ENCODE data around the gene ELP4.
"Not testable (repeated sequence)": the region's sequence is repeated elsewhere in the genome, so short reads cannot be mapped to it uniquely, and the experiment has no call there.

The ELP4 gene

GRCh38 chr11:31649129-31649966, 139.8 kb downstream of the ELP4 start:
- DNase-seq: no peak

- DNase-seq: no peak
Measured at GRCh38 chr11:31651208-31651607, 141.6 kb downstream of the ELP4 start.

GRCh38 chr11:31651822-31652221, 142.3 kb downstream of the ELP4 start:
- no peak for DNase-seq

- no peak for DNase-seq
Measured at GRCh38 chr11:31652528-31652927, 143.0 kb downstream of the ELP4 start.

GRCh38 chr11:31655483-31655882, 145.9 kb downstream of the ELP4 start:
- no peak for DNase-seq

GRCh38 chr11:31656051-31656450, 146.5 kb downstream of the ELP4 start:
- no peak for DNase-seq

GRCh38 chr11:31657091-31657490, 147.5 kb downstream of the ELP4 start:
- DNase-seq: no peak

GRCh38 chr11:31664129-31664528, 154.6 kb downstream of the ELP4 start:
- DNase-seq: no peak

- DNase-seq: no peak
Measured at GRCh38 chr11:31664954-31665353, 155.4 kb downstream of the ELP4 start.

- no peak for DNase-seq
Measured at GRCh38 chr11:31671681-31672080, 162.1 kb downstream of the ELP4 start.

GRCh38 chr11:31673108-31673507, 163.5 kb downstream of the ELP4 start:
- not testable (repeated sequence) for DNase-seq

- DNase-seq: no peak
Measured at GRCh38 chr11:31676280-31676982, 166.9 kb downstream of the ELP4 start.

GRCh38 chr11:31680770-31681169, 171.2 kb downstream of the ELP4 start:
- DNase-seq: no peak

- no peak for DNase-seq
Measured at GRCh38 chr11:31687256-31687655, 177.7 kb downstream of the ELP4 start.

GRCh38 chr11:31687861-31688260, 178.3 kb downstream of the ELP4 start:
- DNase-seq: no peak

- DNase-seq: no peak
Measured at GRCh38 chr11:31689559-31689958, 180.0 kb downstream of the ELP4 start.

- no peak for DNase-seq
Measured at GRCh38 chr11:31690041-31690440, 180.5 kb downstream of the ELP4 start.

- DNase-seq: no peak
Measured at GRCh38 chr11:31690516-31690915, 180.9 kb downstream of the ELP4 start.

GRCh38 chr11:31692466-31692865, 182.9 kb downstream of the ELP4 start:
- DNase-seq: no peak

GRCh38 chr11:31697049-31697448, 187.5 kb downstream of the ELP4 start:
- DNase-seq: not testable (repeated sequence)

- no peak for DNase-seq
Measured at GRCh38 chr11:31699066-31699465, 189.5 kb downstream of the ELP4 start.

- no peak for DNase-seq
Measured at GRCh38 chr11:31702966-31703365, 193.4 kb downstream of the ELP4 start.

- DNase-seq: no peak
Measured at GRCh38 chr11:31706357-31706756, 196.8 kb downstream of the ELP4 start.

GRCh38 chr11:31711137-31711536, 201.6 kb downstream of the ELP4 start:
- DNase-seq: no peak

Measured in stimulated activated CD4-positive, alpha-beta T cell treated with anti-CD3 and anti-CD28 coated beads, Interleukin-2, amount 100 ng/mL, for 48 hours (primary cell).